IMR-90 (cell line): ENCODE data around the gene CRIP1. TPM values are rescaled to one million over a fixed set of nuclear protein-coding genes. Genes with fewer than 3 reads are reported as not detected.

Experiments used
- ATAC-seq: fragments of 200-7000 bp; cut with Tn5 transposase; 2 replicates; pipeline ENCODE4 v1.9.1; 2020; ENCODE audit warnings: low read depth, mild to moderate bottlenecking, moderate library complexity
- BruUV-seq: library from RNA; stranded (reverse); fragments of 400-500 nt; replicated peaks from 2 replicates; lab custom pipeline; 2021; lab: Mats Ljungman, UMichigan
- CTCF ChIA-PET: fragments of 300-600 bp; formaldehyde crosslinking; extraction: SDS; loops from one replicate; lab custom pipeline; 2021; ENCODE audit warnings: antibody characterized with exemption; lab: Yijun Ruan, JAX
- POLR2A ChIA-PET: fragments of 300-600 bp; sonication (Branson Sonifier 250); formaldehyde crosslinking; loops from one replicate; lab custom pipeline; 2022; ENCODE audit warnings: antibody characterized with exemption; ENCODE audit not compliant: unreplicated experiment; lab: Charles Lee
- DNase-seq: peaks from one replicate; pipeline ENCODE4 v3.0.0; 2013
- H2AFZ ChIP-seq: replicated peaks from 2 replicates; pipeline ENCODE3; 2013; ENCODE audit warnings: low read length, mild to moderate bottlenecking; ENCODE audit not compliant: poor library complexity
- H2AK5ac ChIP-seq: 2 replicates; pipeline ENCODE4 v1.6.1; 2013; ENCODE audit warnings: low read depth, low read length, inconsistent platforms
- H2AK9ac ChIP-seq: replicated peaks from 2 replicates; pipeline ENCODE3; 2013; ENCODE audit warnings: mild to moderate bottlenecking, low read depth, low read length, moderate library complexity; ENCODE audit not compliant: poor library complexity
- H2BK120ac ChIP-seq: 2 replicates; pipeline ENCODE4 v1.6.1; 2013; ENCODE audit warnings: low read depth, low read length, inconsistent platforms
- H2BK15ac ChIP-seq: 3 replicates; pipeline ENCODE4 v1.6.1; 2013; ENCODE audit warnings: low read depth, low read length, inconsistent platforms
- H2BK20ac ChIP-seq: 2 replicates; pipeline ENCODE4 v1.6.1; 2013; ENCODE audit warnings: low read depth, mild to moderate bottlenecking, inconsistent platforms, low read length, moderate library complexity
- H2BK5ac ChIP-seq: 2 replicates; pipeline ENCODE4 v1.6.1; 2013; ENCODE audit warnings: mild to moderate bottlenecking, low read depth, low read length, inconsistent platforms; ENCODE audit not compliant: poor library complexity, severe bottlenecking
- H3K14ac ChIP-seq: replicated peaks from 2 replicates; pipeline ENCODE4 v1.6.1; 2013; ENCODE audit warnings: low read depth, low read length, inconsistent platforms
- H3K18ac ChIP-seq: 2 replicates; pipeline ENCODE4 v1.6.1; 2013; ENCODE audit warnings: low read depth, low read length, control low read depth
- H3K23ac ChIP-seq: 2 replicates; pipeline ENCODE4 v1.6.1; 2013; ENCODE audit warnings: low read depth, low read length, inconsistent platforms
- H3K27ac ChIP-seq: 2 replicates; pipeline ENCODE4 v1.5.1; 2013; ENCODE audit warnings: mild to moderate bottlenecking, control low read depth, low read length; ENCODE audit not compliant: insufficient read depth
- H3K27me3 ChIP-seq: 2 replicates; pipeline ENCODE4 v1.6.1; 2013; ENCODE audit warnings: low read length; ENCODE audit not compliant: control insufficient read depth, insufficient read depth
- H3K36me3 ChIP-seq: 2 replicates; pipeline ENCODE4 v1.6.1; 2013; ENCODE audit warnings: low read length, mixed read lengths; ENCODE audit not compliant: control insufficient read depth, insufficient read depth
- H3K4ac ChIP-seq: 2 replicates; pipeline ENCODE4 v1.6.1; 2013; ENCODE audit warnings: low read depth, low read length, inconsistent platforms
- H3K4me1 ChIP-seq: 2 replicates; pipeline ENCODE4 v1.6.1; 2013; ENCODE audit warnings: low read length, mixed read lengths; ENCODE audit not compliant: control insufficient read depth, insufficient read depth
- H3K4me2 ChIP-seq: 2 replicates; pipeline ENCODE4 v1.6.1; 2013; ENCODE audit warnings: low read depth, mild to moderate bottlenecking, control low read depth, low read length, moderate library complexity
- H3K4me3 ChIP-seq: 2 replicates; pipeline ENCODE4 v1.5.1; 2013; ENCODE audit warnings: low read depth, mild to moderate bottlenecking, control low read depth, low read length, moderate library complexity; ENCODE audit not compliant: insufficient read depth
- H3K56ac ChIP-seq: 2 replicates; pipeline ENCODE4 v1.6.1; 2013; ENCODE audit warnings: low read length, inconsistent platforms; ENCODE audit not compliant: insufficient read depth; ENCODE audit errors: extremely low read depth
- H3K79me1 ChIP-seq, 2 experiments: 2 replicates each; pipeline ENCODE4 v1.6.1; 2013; ENCODE audit warnings: low read length in 2 of 2, inconsistent platforms in 1 of 2, low read depth in 1 of 2
- H3K9ac ChIP-seq: 2 replicates; pipeline ENCODE4 v1.6.1; 2013; ENCODE audit warnings: low read depth, low read length, control low read depth
- H3K9me1 ChIP-seq: 2 replicates; pipeline ENCODE4 v1.6.1; 2013; ENCODE audit warnings: low read length, inconsistent platforms; ENCODE audit not compliant: insufficient read depth
- H3K9me3 ChIP-seq: 2 replicates; pipeline ENCODE4 v1.6.1; 2013; ENCODE audit warnings: low read length; ENCODE audit not compliant: control insufficient read depth, insufficient read depth
- H4K20me1 ChIP-seq: 2 replicates; pipeline ENCODE4 v1.6.1; 2013; ENCODE audit warnings: low read length, inconsistent platforms; ENCODE audit not compliant: insufficient read depth
- H4K5ac ChIP-seq: 2 replicates; pipeline ENCODE4 v1.6.1; 2013; ENCODE audit warnings: mild to moderate bottlenecking, low read depth, low read length, control low read depth
- H4K8ac ChIP-seq, 2 experiments: 2 replicates each; pipeline ENCODE4 v1.6.1; 2013; ENCODE audit warnings: low read depth in 2 of 2, low read length in 2 of 2, control low read depth in 1 of 2, inconsistent platforms in 1 of 2
- H4K91ac ChIP-seq: 2 replicates; pipeline ENCODE4 v1.6.1; 2013; ENCODE audit warnings: low read depth, low read length, inconsistent platforms; ENCODE audit not compliant: insufficient read depth
- BHLHE40 ChIP-seq: fragments of 150-350 bp; IDR thresholded peaks from 2 replicates; pipeline ENCODE4 v1.6.1; 2016; ENCODE audit warnings: mild to moderate bottlenecking, low read depth, low read length
- CEBPB ChIP-seq: IDR thresholded peaks from 2 replicates; pipeline ENCODE4 v1.6.1; 2012; ENCODE audit warnings: low read depth, low read length, improper control_type of control experiment
- FOS ChIP-seq: fragments of 150-350 bp; IDR thresholded peaks from 2 replicates; pipeline ENCODE4 v1.6.1; 2016; ENCODE audit warnings: low read depth, low read length
- MAFK ChIP-seq: IDR thresholded peaks from 2 replicates; pipeline ENCODE4 v1.6.1; 2012; ENCODE audit warnings: low read depth, low read length, improper control_type of control experiment
- POLR2A ChIP-seq: IDR thresholded peaks from 2 replicates; pipeline ENCODE4 v1.6.1; 2012; ENCODE audit warnings: mild to moderate bottlenecking, low read depth, low read length
- RCOR1 ChIP-seq: IDR thresholded peaks from 2 replicates; pipeline ENCODE4 v1.6.1; 2012; ENCODE audit warnings: mild to moderate bottlenecking, low read length, improper control_type of control experiment; ENCODE audit not compliant: insufficient replicate concordance
- SMC3 ChIP-seq: fragments of 150-350 bp; IDR thresholded peaks from 2 replicates; pipeline ENCODE4 v1.6.1; 2016; ENCODE audit warnings: low read depth, mild to moderate bottlenecking, antibody characterized with exemption, low read length, moderate library complexity
- WGBS, 2 experiments: methylation state at CpG; one replicate each; pipeline versions ENCODE4 v1.1.5 to v1.1.7; 2013; ENCODE audit warnings: missing lambda C conversion rate in 2 of 2; ENCODE audit not compliant: insufficient read length in 1 of 2; ENCODE audit errors: extremely low coverage in 2 of 2; 5-methylcytosine and 5-hydroxymethylcytosine counted together
- dilution Hi-C: fragments of 300-500 bp; cut with HindIII; formaldehyde crosslinking; loops from one replicate; pipeline ENCODE4 v1.14.3; 2018; ENCODE audit warnings: low sequenced_read_pairs; ENCODE audit not compliant: unreplicated experiment
- in situ Hi-C: fragments of 300-500 bp; cut with MboI; formaldehyde crosslinking; loops from 3 replicates; pipeline ENCODE4 v1.14.3; 2019; ENCODE audit warnings: low sequenced_read_pairs, inconsistent platforms, mixed read lengths
- intact Hi-C: fragments of 100-400 bp; cut with micrococcal nuclease; formaldehyde crosslinking; loops from 2 replicates; pipeline ENCODE4 v1.10.0; 2022
- polyA plus RNA-seq, 3 experiments: library from polyadenylated mRNA; depleted of rRNA; stranded (reverse); fragments of >200 nt; gene quantifications; 2 replicates each; pipeline ENCODE4 v1.2.3, GENCODE V29; 2012; ENCODE audit warnings: low replicate concordance in 1 of 3
- total RNA-seq: library from RNA; depleted of rRNA; stranded (reverse); fragments of >200 nt; gene quantifications from 2 replicates; pipeline ENCODE4 v1.2.3, GENCODE V29; 2012
- TF ChIP-seq, protein P1 (sequence below): fragments of 150-350 bp; IDR thresholded peaks from 2 replicates; pipeline ENCODE4 v1.6.1; 2017; ENCODE audit warnings: mild to moderate bottlenecking, antibody characterized with exemption, low read length, low read depth
- TF ChIP-seq, protein P2 (sequence below): conservative IDR thresholded peaks from 2 replicates; pipeline ENCODE4 v1.5.1; 2012; ENCODE audit warnings: mild to moderate bottlenecking, low read depth, low read length, improper control_type of control experiment

The CRIP1 gene
- total and polyA plus RNA-seq, 2 of the 4 experiments (the other 2 are of a cell fraction), result 0.21 TPM; not detected in 1

DNA sequence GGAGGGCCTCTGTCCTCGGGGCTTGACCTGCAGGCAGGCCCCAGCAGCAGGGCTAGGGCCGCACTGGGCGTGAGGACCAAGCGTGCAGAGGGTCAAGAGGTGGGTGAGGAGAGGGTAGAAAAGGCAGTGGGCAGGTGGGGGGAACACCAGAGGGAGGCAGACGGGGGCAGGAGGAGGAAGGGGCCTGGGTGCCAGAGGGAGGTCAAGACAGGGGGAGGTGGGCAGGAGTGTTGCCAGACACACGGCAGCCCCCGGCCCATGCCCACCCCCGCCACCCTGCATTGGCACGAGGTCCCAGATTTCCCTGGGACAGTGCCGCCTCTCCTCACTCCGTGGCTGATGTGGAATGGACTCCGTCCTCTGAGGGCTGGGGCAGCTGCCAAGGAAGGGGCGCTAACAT, 47.9 kb downstream of the CRIP1 start:
- H3K9me3 ChIP-seq, result no peaks in the 10 kb centered on the region
- H2BK5ac ChIP-seq, result no peak overlapping the region
- H3K9ac ChIP-seq, result no peak overlapping the region
- no peak overlapping the region for H3K27ac ChIP-seq
- H2BK20ac ChIP-seq, result no peak overlapping the region
- no peak overlapping the region for H3K14ac ChIP-seq
- H3K9me1 ChIP-seq, result no peaks in the 10 kb centered on the region
- H3K18ac ChIP-seq, result no peak overlapping the region
- no peak overlapping the region for H2BK120ac ChIP-seq
- no peaks in the 10 kb centered on the region for H3K4me1 ChIP-seq
- ChIA-PET POLR2A (no interaction called here), CTCF (no interaction called here)
- H4K8ac ChIP-seq, result no peak overlapping the region
- H4K91ac ChIP-seq, result no peak overlapping the region
- peaks cover 19% of the 10 kb centered on the region for H3K27me3 ChIP-seq
- H4K5ac ChIP-seq, result no peak overlapping the region
- 52% methylated on average over 4 of the region's 13 CpGs; no CpG with 5 or more reads in 1 of the 2 experiments for WGBS, 2 experiments
- dilution Hi-C loops (no loop called here), in situ Hi-C loops (no loop called here), intact Hi-C loops (no loop called here)
- H2AK9ac ChIP-seq, result no peak overlapping the region
- H3K23ac ChIP-seq, result no peak overlapping the region
- no TSS peak for BruUV-seq
- ATAC-seq (no peak), DNase-seq (no peak)
- TF ChIP-seq, protein P1, sequence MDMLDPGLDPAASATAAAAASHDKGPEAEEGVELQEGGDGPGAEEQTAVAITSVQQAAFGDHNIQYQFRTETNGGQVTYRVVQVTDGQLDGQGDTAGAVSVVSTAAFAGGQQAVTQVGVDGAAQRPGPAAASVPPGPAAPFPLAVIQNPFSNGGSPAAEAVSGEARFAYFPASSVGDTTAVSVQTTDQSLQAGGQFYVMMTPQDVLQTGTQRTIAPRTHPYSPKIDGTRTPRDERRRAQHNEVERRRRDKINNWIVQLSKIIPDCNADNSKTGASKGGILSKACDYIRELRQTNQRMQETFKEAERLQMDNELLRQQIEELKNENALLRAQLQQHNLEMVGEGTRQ, result no peak
- TF ChIP-seq RCOR1, result no peak
- no peak for TF ChIP-seq FOS
- no peak for TF ChIP-seq SMC3
- no peak for TF ChIP-seq CEBPB
- TF ChIP-seq, protein P2, sequence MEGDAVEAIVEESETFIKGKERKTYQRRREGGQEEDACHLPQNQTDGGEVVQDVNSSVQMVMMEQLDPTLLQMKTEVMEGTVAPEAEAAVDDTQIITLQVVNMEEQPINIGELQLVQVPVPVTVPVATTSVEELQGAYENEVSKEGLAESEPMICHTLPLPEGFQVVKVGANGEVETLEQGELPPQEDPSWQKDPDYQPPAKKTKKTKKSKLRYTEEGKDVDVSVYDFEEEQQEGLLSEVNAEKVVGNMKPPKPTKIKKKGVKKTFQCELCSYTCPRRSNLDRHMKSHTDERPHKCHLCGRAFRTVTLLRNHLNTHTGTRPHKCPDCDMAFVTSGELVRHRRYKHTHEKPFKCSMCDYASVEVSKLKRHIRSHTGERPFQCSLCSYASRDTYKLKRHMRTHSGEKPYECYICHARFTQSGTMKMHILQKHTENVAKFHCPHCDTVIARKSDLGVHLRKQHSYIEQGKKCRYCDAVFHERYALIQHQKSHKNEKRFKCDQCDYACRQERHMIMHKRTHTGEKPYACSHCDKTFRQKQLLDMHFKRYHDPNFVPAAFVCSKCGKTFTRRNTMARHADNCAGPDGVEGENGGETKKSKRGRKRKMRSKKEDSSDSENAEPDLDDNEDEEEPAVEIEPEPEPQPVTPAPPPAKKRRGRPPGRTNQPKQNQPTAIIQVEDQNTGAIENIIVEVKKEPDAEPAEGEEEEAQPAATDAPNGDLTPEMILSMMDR, result no peak
- no peak for TF ChIP-seq BHLHE40
- TF ChIP-seq MAFK, result no peak
- no peak for TF ChIP-seq POLR2A
- H3K56ac ChIP-seq, result no peak overlapping the region
- H3K4ac ChIP-seq, result no peak overlapping the region
- H4K20me1 ChIP-seq, result no peaks in the 10 kb centered on the region
- H2AFZ ChIP-seq, result no peak overlapping the region
- no peaks in the 10 kb centered on the region for H3K36me3 ChIP-seq
- no peak overlapping the region for H3K4me3 ChIP-seq
- H2BK15ac ChIP-seq, result no peak overlapping the region
- H3K4me2 ChIP-seq, result no peak overlapping the region
- H2AK5ac ChIP-seq, result no peak overlapping the region
- no peaks in the 10 kb centered on the region for H3K79me1 ChIP-seq
